Gastroesophageal sphincter (tissue), 4 donors: Measurements from ENCODE around the gene ZCCHC14. TPM values are rescaled to one million over a fixed set of nuclear protein-coding genes. Genes with fewer than 3 reads are reported as not detected.

Source experiments
- ATAC-seq: fragments of 150-250 bp; one replicate; pipeline ENCODE4 v1.9.1; 2016; ENCODE audit warnings: mild to moderate bottlenecking, moderate library complexity
- H3K27ac ChIP-seq, 4 donors: fragments of 200-600 bp; sonication (generic) in 3 of 4; 1 replicate in 3 of 4; 2 replicates in 1 of 4; pipeline ENCODE4 v1.5.1; 2016 to 2019
- H3K27me3 ChIP-seq: fragments of 200-600 bp; sonication (generic); one replicate; pipeline ENCODE4 v1.5.1; 2019
- H3K36me3 ChIP-seq, 2 donors: fragments of 200-600 bp; sonication (generic); one replicate each; pipeline ENCODE4 v1.5.1; 2019; ENCODE audit warnings: control low read depth in 1 of 2
- H3K4me1 ChIP-seq, 3 donors: fragments of 200-600 bp; sonication (generic); 1 replicate in 2 of 3; 2 replicates in 1 of 3; pipeline ENCODE4 v1.5.1; 2016 to 2019; ENCODE audit warnings: control low read depth in 2 of 3
- H3K4me3 ChIP-seq, 2 donors: fragments of 200-600 bp; sonication (generic); one replicate each; pipeline ENCODE4 v1.5.1; 2019; ENCODE audit warnings: mild to moderate bottlenecking in 1 of 2, moderate library complexity in 1 of 2
- H3K9me3 ChIP-seq, 3 donors: fragments of 200-600 bp; sonication (generic); one replicate each; pipeline ENCODE4 v1.5.1; 2017 to 2019; ENCODE audit warnings: control low read depth in 2 of 3
- EP300 ChIP-seq: sonication (generic); formaldehyde crosslinking; IDR thresholded peaks from one replicate; pipeline ENCODE4 v1.6.1; 2017; ENCODE audit warnings: antibody characterized with exemption, mild to moderate bottlenecking
- POLR2A ChIP-seq, 2 donors: fragments of 450-650 bp; IDR thresholded peaks; one replicate each; pipeline ENCODE4 v1.6.1; 2017; ENCODE audit warnings: antibody characterized with exemption in 2 of 2, mild to moderate bottlenecking in 2 of 2, moderate library complexity in 1 of 2
- POLR2AphosphoS5 ChIP-seq: sonication (generic); formaldehyde crosslinking; IDR thresholded peaks from one replicate; pipeline ENCODE4 v1.6.1; 2017; ENCODE audit warnings: antibody characterized with exemption
- WGBS, 2 donors: methylation state at CpG; one replicate each; pipeline ENCODE4 v1.1.5; 2018; ENCODE audit warnings: low coverage in 1 of 2; 5-methylcytosine and 5-hydroxymethylcytosine counted together
- total RNA-seq, 4 donors: library from RNA; depleted of rRNA; stranded (reverse); fragments of >200 nt; gene quantifications; one replicate each; pipeline ENCODE4 v1.1.0, GENCODE V29; 2016
- TF ChIP-seq, protein P1 (sequence below), 4 experiments: fragments of 200-600 bp in 2 of 4; fragments of 450-650 bp in 2 of 4; sonication (generic) in 1 of 4; IDR thresholded peaks; one replicate each; pipeline ENCODE4 v1.5.1; 2017 to 2019; ENCODE audit warnings: antibody characterized with exemption in 4 of 4, mild to moderate bottlenecking in 2 of 4, moderate library complexity in 2 of 4

The ZCCHC14 gene
- total RNA-seq, 4 donors from 2014 or later: 15.5 to 24.9 (median 19.9) TPM

DNA sequence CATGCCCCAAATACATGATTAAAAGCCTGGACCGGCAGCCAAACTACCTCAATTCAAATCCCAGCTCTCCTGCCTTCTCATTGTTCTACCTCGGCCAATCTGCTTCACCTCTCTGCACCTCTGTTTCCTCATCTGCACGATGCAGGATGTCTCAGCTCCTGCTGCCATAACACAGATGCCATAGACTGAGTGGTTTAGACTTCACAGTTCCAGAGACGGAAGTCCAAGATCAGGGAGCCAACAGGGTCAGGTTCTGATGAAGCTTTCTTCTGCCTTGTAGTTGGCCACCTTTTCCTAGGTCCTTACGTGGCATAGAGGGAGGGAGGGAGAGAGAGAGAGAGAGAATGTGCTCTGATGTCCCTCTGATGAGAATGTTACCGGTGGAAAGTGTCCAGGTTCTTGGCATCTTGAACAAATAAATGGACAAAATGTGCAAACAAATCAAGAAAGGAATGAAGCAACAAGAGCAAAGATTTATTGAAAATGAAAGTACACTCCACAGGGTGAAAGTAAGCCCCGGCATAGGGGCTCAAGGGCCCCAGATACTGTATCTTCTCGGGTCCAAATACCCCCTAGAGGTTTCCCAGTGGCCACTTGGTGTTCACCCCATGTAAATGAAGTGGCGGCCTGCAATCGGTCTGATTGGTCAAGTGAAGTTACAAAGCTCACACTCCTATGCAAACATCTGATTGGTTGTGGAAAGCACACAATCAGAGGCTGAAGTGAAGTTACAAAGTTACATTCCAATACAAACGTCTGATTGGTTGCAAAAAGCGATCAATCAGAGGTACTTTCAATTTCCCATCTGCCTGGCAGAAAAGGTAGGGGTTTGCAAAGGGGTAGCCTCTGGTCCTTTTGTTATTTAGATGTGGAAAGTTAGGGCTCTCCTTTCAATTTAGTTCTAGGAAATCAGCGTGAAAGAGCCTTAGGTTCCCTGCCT, 43.3 kb upstream of the ZCCHC14 start:
- Histone ChIP-seq H3K27ac (no peak overlapping the region), H3K9me3 (peaks cover 0 to 40% (median 0%) of the 10 kb centered on the region in 3 donors), H3K27me3 (peaks cover 29% of the 10 kb centered on the region), H3K4me3 (no peak overlapping the region), H3K4me1 (peaks cover 0 to 12% (median 0%) of the 10 kb centered on the region in 3 donors), H3K36me3 (no peaks in the 10 kb centered on the region)
- no peak for ATAC-seq
- WGBS, 2 donors: 65 to 75% methylated on average over 9 to 12 of the region's 13 CpGs
- TF ChIP-seq POLR2AphosphoS5: no peak
- TF ChIP-seq, protein P1, sequence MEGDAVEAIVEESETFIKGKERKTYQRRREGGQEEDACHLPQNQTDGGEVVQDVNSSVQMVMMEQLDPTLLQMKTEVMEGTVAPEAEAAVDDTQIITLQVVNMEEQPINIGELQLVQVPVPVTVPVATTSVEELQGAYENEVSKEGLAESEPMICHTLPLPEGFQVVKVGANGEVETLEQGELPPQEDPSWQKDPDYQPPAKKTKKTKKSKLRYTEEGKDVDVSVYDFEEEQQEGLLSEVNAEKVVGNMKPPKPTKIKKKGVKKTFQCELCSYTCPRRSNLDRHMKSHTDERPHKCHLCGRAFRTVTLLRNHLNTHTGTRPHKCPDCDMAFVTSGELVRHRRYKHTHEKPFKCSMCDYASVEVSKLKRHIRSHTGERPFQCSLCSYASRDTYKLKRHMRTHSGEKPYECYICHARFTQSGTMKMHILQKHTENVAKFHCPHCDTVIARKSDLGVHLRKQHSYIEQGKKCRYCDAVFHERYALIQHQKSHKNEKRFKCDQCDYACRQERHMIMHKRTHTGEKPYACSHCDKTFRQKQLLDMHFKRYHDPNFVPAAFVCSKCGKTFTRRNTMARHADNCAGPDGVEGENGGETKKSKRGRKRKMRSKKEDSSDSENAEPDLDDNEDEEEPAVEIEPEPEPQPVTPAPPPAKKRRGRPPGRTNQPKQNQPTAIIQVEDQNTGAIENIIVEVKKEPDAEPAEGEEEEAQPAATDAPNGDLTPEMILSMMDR (IDR thresholded peaks at IDR 0.05): no peak
- no peak for TF ChIP-seq EP300
- TF ChIP-seq POLR2A (IDR thresholded peaks at IDR 0.05): no peak

DNA sequence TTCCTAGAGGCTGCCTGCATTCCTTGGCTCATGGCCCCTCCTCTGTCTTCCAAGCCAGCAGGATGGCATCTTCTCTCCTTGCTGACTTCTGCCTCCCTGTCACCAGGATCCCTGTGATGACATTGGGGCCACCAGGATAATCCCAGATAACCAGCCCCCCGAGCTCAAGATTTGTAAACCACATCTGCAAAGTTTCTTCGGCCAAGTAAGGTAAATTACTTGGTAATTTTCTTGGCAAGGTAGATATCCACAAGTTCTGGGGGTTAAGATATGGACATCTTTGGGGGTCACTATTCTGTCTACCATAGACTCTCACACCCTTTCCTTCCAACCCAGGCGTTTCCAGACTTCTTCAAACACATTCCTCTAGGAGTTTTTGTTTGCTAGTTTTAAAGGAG, 42.6 kb upstream of the ZCCHC14 start:
- peaks cover 24% of the 10 kb centered on the region for H3K27me3 ChIP-seq
- H3K4me1 ChIP-seq: peaks cover 0 to 5% (median 0%) of the 10 kb centered on the region in 3 donors
- WGBS, 2 donors: 43 to 47% methylated on average over 2 to 3 of the region's 3 CpGs
- no peak overlapping the region for H3K4me3 ChIP-seq
- no peak overlapping the region for H3K27ac ChIP-seq
- TF ChIP-seq POLR2A (IDR thresholded peaks at IDR 0.05): no peak
- TF ChIP-seq EP300: no peak
- TF ChIP-seq, protein P1 (IDR thresholded peaks at IDR 0.05): no peak
- TF ChIP-seq POLR2AphosphoS5: no peak
- no peaks in the 10 kb centered on the region for H3K36me3 ChIP-seq
- no peak for ATAC-seq
- peaks cover 0 to 46% (median 0%) of the 10 kb centered on the region in 3 donors for H3K9me3 ChIP-seq

DNA sequence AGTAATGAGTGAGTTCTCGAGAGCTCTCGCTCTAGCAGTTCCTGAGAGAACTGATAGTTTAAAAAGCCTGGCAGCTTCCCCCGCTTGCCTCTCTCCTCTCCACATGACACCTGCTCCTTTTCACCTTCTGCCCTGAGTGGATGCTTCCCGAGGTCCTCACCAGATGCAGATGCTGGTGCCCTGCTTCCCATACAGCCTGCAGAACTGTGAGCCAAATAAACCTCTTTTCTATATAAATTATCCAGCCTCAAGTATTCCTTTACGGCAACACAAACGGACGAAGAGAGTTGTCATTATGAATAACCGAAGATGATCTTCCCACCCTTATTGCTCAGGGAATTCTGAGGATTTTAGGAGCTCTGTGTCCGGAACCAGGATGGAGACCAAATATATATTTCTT, 41.9 kb upstream of the ZCCHC14 start:
- WGBS, 2 donors: 96 to 97% methylated on average over 5 to 6 of the region's 9 CpGs
- Histone ChIP-seq H3K9me3 (peaks cover 0 to 53% (median 0%) of the 10 kb centered on the region in 3 donors), H3K4me1 (no peaks in the 10 kb centered on the region), H3K27me3 (peaks cover 17% of the 10 kb centered on the region), H3K36me3 (no peaks in the 10 kb centered on the region), H3K27ac (no peak overlapping the region), H3K4me3 (no peak overlapping the region)
- no peak for ATAC-seq
- TF ChIP-seq POLR2AphosphoS5: no peak
- TF ChIP-seq, protein P1 (IDR thresholded peaks at IDR 0.05): no peak
- no peak for TF ChIP-seq EP300
- TF ChIP-seq POLR2A (IDR thresholded peaks at IDR 0.05): no peak

DNA sequence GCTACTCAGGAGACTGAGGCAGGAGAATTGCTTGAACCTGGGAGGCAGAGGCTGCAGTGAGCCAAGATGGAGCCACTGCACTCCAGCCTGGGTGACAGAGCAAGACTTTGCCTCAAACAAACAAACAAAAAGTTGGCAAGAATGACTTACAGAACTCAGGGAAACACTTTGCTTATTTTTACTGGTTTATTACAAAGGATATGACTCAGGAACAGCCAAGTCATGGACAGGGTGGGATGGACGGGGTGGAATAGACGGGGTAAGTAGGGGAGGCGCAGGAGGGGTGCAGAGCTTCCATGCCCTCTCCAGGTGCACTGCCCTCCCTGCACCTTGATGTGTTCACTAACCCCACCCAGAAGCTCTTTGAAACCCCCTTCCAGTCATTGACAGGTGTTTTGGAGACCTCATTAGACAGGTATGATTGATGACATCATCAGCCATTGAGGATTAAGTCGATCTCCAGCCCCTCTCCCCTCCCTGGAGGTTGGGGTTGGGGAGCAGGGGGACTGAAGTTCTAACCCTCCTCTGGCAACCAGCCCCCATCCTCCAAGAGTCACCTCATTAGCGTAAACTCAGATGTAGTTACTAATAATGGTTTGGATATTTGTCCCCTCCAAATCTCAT, 41.3 kb upstream of the ZCCHC14 start:
- no peaks in the 10 kb centered on the region for H3K36me3 ChIP-seq
- no peak for TF ChIP-seq EP300
- no peak for TF ChIP-seq POLR2AphosphoS5
- WGBS, 2 donors: 33 to 84% methylated on average over 1 to 3 of the region's 5 CpGs
- H3K27ac ChIP-seq: no peak overlapping the region
- H3K4me3 ChIP-seq: no peak overlapping the region
- ATAC-seq: no peak
- peaks cover 22% of the 10 kb centered on the region for H3K27me3 ChIP-seq
- H3K9me3 ChIP-seq: peaks cover 0 to 60% (median 0%) of the 10 kb centered on the region in 3 donors
- H3K4me1 ChIP-seq: no peaks in the 10 kb centered on the region

DNA sequence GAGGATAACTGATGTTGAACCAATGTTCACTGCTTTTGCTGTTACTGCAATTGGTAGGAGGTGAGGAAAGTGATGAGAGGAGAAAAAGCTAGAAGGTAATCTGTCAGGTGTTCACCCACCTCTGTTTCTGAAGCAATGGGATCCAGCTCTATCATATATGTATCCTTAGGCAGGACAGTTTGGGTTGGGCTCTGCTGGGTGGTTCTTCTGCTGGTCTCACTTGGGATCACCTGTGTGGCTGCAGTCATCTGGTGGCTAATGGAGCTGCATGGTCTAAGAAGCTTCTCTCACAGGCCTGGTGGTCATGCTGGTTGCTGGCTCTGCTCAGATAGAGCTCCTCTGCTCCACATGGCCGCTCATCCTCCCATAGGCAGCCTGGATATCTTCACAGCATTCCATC, 40.2 kb upstream of the ZCCHC14 start:
- H3K36me3 ChIP-seq: no peaks in the 10 kb centered on the region
- 0% methylated on average over 1 of the region's 1 CpG; no CpG with 5 or more reads in 1 of the 2 donors for WGBS, 2 donors
- TF ChIP-seq POLR2AphosphoS5: no peak
- TF ChIP-seq POLR2A (IDR thresholded peaks at IDR 0.05): no peak
- H3K4me1 ChIP-seq: no peaks in the 10 kb centered on the region
- H3K27me3 ChIP-seq: peaks cover 26% of the 10 kb centered on the region
- H3K27ac ChIP-seq: no peak overlapping the region
- no peak overlapping the region for H3K4me3 ChIP-seq
- ATAC-seq: no peak
- H3K9me3 ChIP-seq: peaks cover 0 to 65% (median 0%) of the 10 kb centered on the region in 3 donors
